Suprapubic skin (tissue), 4 donors: ENCODE results near the gene CCL22. TPM values are rescaled to one million over a fixed set of nuclear protein-coding genes. Genes with fewer than 3 reads are reported as not detected.

Experiments used
- DNase-seq, 2 donors: peaks; one replicate each; pipeline ENCODE4 v3.0.0-alpha.2; 2019; ENCODE audit warnings: low spot score in 2 of 2
- H3K27ac ChIP-seq: fragments of 200-600 bp; sonication (generic); one replicate; pipeline ENCODE4 v1.5.1; 2019
- H3K27me3 ChIP-seq: fragments of 200-600 bp; sonication (generic); one replicate; pipeline ENCODE4 v1.5.1; 2019
- H3K36me3 ChIP-seq: fragments of 200-600 bp; sonication (generic); one replicate; pipeline ENCODE4 v1.5.1; 2019
- H3K4me1 ChIP-seq: fragments of 200-600 bp; sonication (generic); one replicate; pipeline ENCODE4 v1.5.1; 2019
- H3K4me3 ChIP-seq: fragments of 200-600 bp; sonication (generic); one replicate; pipeline ENCODE4 v1.5.1; 2019; ENCODE audit warnings: mild to moderate bottlenecking
- H3K9me3 ChIP-seq: fragments of 200-600 bp; sonication (generic); one replicate; pipeline ENCODE4 v1.5.1; 2019
- CTCF ChIP-seq, 2 donors: fragments of 200-600 bp in 1 of 2; fragments of 450-650 bp in 1 of 2; sonication (generic) in 1 of 2; IDR thresholded peaks; one replicate each; pipeline ENCODE4 v1.5.1; 2016 to 2019; ENCODE audit warnings: antibody characterized with exemption in 2 of 2, mild to moderate bottlenecking in 1 of 2, moderate library complexity in 1 of 2
- EP300 ChIP-seq: sonication (generic); formaldehyde crosslinking; IDR thresholded peaks from one replicate; pipeline ENCODE4 v1.6.1; 2017; ENCODE audit warnings: antibody characterized with exemption
- POLR2A ChIP-seq, 2 donors: fragments of 450-650 bp; IDR thresholded peaks; one replicate each; pipeline ENCODE4 v1.6.1; 2017; ENCODE audit warnings: antibody characterized with exemption in 2 of 2, mild to moderate bottlenecking in 2 of 2, moderate library complexity in 2 of 2
- POLR2AphosphoS5 ChIP-seq, 3 donors: sonication (generic); formaldehyde crosslinking; IDR thresholded peaks; one replicate each; pipeline ENCODE4 v1.6.1; 2017; ENCODE audit warnings: antibody characterized with exemption in 3 of 3
- WGBS: methylation state at CpG from one replicate; pipeline ENCODE4 v1.1.5; 2018; 5-methylcytosine and 5-hydroxymethylcytosine counted together
- total RNA-seq, 4 donors: library from RNA; depleted of rRNA; stranded (reverse); fragments of >200 nt; gene quantifications; one replicate each; pipeline ENCODE4 v1.1.0, GENCODE V29; 2016

The CCL22 gene
- total RNA-seq, 4 donors from 2014 or later: 1.5 to 11.7 (median 3.3) TPM

DNA sequence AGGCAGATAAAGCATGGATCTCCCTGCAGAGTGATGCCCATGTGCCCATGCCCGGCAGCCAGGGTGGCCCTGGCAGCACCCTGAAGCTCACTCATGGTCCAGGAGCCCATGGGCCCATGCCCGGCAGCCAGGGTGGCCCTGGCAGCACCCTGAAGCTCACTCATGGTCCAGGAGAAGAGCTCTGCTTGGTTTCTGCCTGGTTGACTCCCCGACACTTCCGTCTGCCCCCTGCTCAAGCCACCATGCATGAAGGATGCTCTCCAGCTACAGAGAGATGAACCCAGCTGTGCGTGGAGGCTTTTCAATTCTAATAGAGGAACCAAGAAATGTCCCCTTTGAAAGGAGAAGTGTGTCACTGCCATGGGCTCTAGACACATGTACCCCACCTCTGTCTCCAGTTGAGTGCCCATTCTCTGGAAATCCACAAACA is 54.7 kb downstream of the CCL22 start:
- no peak for TF ChIP-seq POLR2A (IDR thresholded peaks at IDR 0.05)
- TF ChIP-seq CTCF (IDR thresholded peaks at IDR 0.05): no peak
- TF ChIP-seq POLR2AphosphoS5 (IDR thresholded peaks at IDR 0.05): no peak
- no peak for TF ChIP-seq EP300
- Histone ChIP-seq H3K27ac (no peak overlapping the region), H3K4me1 (peaks cover 45% of the 10 kb centered on the region), H3K4me3 (no peak overlapping the region), H3K27me3 (no peaks in the 10 kb centered on the region), H3K9me3 (no peaks in the 10 kb centered on the region), H3K36me3 (no peaks in the 10 kb centered on the region)
- 83% methylated on average over 1 of the region's 5 CpGs for WGBS
- DNase-seq: no peak

DNA sequence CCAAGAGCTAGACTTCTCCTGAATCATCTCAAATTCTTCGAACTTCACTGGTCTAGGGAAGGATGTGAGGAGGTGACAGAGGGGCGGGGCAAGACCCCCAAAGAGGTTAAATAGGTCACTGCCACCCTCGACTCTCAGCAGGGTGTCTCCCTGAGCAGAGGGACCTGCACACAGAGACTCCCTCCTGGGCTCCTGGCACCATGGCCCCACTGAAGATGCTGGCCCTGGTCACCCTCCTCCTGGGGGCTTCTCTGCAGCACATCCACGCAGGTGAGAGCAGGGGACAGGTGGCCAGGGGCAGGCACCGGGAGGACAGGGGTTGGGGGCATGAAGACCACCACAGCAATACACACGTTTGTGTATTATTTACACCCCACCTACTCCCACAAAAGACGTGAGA is 55.1 kb downstream of the CCL22 start:
- H3K27me3 ChIP-seq: no peaks in the 10 kb centered on the region
- no peak overlapping the region for H3K4me3 ChIP-seq
- 78% methylated on average over 7 of the region's 7 CpGs for WGBS
- no peaks in the 10 kb centered on the region for H3K36me3 ChIP-seq
- H3K9me3 ChIP-seq: no peaks in the 10 kb centered on the region
- TF ChIP-seq POLR2A (IDR thresholded peaks at IDR 0.05): no peak
- TF ChIP-seq EP300: no peak
- no peak for TF ChIP-seq CTCF (IDR thresholded peaks at IDR 0.05)
- no peak for TF ChIP-seq POLR2AphosphoS5 (IDR thresholded peaks at IDR 0.05)
- DNase-seq: no peak
- H3K27ac ChIP-seq: no peak overlapping the region
- H3K4me1 ChIP-seq: peaks cover 49% of the 10 kb centered on the region

Other genes with a start within 250 kb of the CCL22 start
- gene PSME3IP1, start 172.7 kb upstream of the CCL22 start, total RNA-seq: 100 to 1,000 TPM in 1 of 4 donors, 10 to 100 TPM in 3; 47.1 to 109 (median 60.3) TPM
- gene RSPRY1, start 172.5 kb upstream of the CCL22 start, total RNA-seq: 10 to 100 TPM; 16.3 to 48.3 (median 35.2) TPM
- gene ARL2BP, start 113.5 kb upstream of the CCL22 start, total RNA-seq: 10 to 100 TPM; 27.8 to 66.2 (median 51.0) TPM
- 100 to 1,000 TPM in 3 of 4 donors, 10 to 100 TPM in 1; 34.7 to 215 (median 205) TPM for gene PLLP, start 74.1 kb upstream of the CCL22 start, total RNA-seq
- gene CX3CL1, start 13.7 kb downstream of the CCL22 start, total RNA-seq: 10 to 100 TPM; 12.8 to 25.1 (median 13.6) TPM
- gene CCL17, start 46.0 kb downstream of the CCL22 start, total RNA-seq: 1 to 10 TPM in 1 of 4 donors, not detected in 3; 2.6 TPM
- gene CIAPIN1, start 88.6 kb downstream of the CCL22 start, total RNA-seq: 10 to 100 TPM; 32.2 to 40.0 (median 35.7) TPM
- gene COQ9, start 88.7 kb downstream of the CCL22 start, total RNA-seq: 10 to 100 TPM; 45.7 to 60.1 (median 48.8) TPM
- gene POLR2C, start 103.9 kb downstream of the CCL22 start, total RNA-seq: 10 to 100 TPM; 65.0 to 80.3 (median 72.0) TPM
- 10 to 100 TPM; 29.8 to 66.8 (median 51.3) TPM for gene DOK4, start 127.7 kb downstream of the CCL22 start, total RNA-seq
- 10 to 100 TPM in 1 of 4 donors, 1 to 10 TPM in 3; 7.1 to 11.5 (median 8.5) TPM for gene CCDC102A, start 177.8 kb downstream of the CCL22 start, total RNA-seq
- gene ADGRG5, start 183.9 kb downstream of the CCL22 start, total RNA-seq: under 1 TPM in 3 of 4 donors, not detected in 1; 0.16 to 0.53 (median 0.16) TPM